ENCODE measurements around the gene RELN.

- no peak for TF ChIP-seq CTCF (IDR thresholded peaks at IDR 0.05)
- no peak for TF ChIP-seq EP300 (IDR thresholded peaks at IDR 0.05)
- no peak for TF ChIP-seq POLR2A (IDR thresholded peaks at IDR 0.05)
Measured at GRCh38 chr7:103855671-103856070, 133.8 kb downstream of the RELN start.
